ENCODE measurements around the gene PTPN4.
A peak's percentile ranks its signal among the peaks of the same experiment; 100 is the strongest.
"Not testable (repeated sequence)": the region's sequence is repeated elsewhere in the genome, so short reads cannot be mapped to it uniquely, and the experiment has no call there.

Gene PTPN4

DNA sequence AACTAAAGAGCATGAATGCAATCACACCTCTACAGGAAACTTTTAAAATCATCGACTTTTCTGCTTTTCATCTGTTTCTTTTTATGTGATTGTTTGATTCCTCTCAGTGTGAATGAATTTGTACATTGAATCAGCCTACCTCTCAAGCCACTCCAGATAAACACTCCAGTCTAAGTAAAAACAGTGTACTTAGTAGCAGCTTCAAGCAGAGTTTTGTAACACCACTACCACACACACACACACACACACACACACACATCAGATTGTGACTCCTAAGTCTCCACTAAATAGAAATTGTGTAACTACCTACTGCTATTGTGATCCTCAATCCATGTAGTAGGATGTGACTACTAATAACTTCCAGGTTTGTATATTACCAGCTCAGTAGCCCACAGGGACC, 187.8 kb downstream of the PTPN4 start:
- no peak for DNase-seq (ENCODE audit: low read depth)

DNA sequence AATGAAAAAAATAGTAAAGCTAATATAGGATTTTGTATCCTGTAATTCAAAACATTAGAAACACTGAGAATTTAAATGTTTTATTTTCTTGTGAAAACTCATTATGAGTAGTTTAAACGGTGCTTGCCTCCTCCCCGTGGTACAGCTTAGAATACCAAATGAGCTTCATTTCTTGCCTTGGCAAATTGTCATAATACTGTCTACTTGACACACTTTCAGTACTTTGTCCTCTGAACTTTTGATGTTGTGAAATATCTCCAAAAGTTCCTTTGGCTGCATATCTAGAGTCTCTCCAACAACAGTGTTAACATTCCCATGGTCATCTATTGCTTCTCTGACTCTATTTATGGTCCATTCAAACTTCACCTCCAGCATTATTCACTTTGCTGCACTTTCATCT, 191.2 kb downstream of the PTPN4 start:
- no peak for DNase-seq (ENCODE audit: low read depth)

DNA sequence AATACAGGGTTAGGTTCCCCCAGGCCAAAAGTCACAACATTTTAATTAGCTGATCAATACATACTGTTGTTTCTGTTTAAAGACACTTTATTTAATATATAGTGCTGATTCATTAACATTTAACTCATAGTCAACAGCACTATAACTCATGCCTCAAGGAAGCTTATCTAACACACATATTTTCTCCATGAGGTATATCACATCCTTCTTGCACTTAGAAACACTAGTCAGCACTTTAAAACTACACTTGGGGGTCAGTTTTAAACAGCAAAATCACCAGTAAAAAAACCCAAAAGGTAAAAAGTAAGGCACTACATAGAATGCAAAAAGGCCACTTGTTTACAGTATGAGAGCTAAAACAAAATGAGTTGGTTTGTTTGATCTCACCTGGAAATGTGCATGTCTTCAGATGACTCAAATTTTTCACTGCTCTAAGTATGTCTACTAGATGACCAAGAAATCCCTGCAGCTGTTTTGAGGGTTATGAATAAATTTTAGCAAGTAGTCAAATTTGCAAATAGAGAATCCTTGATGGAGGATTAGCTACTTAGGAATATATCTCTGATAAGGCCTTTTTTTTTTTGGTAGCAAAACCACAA, 199.0 kb downstream of the PTPN4 start:
- DNase-seq (ENCODE audit: low read depth) = no peak

DNA sequence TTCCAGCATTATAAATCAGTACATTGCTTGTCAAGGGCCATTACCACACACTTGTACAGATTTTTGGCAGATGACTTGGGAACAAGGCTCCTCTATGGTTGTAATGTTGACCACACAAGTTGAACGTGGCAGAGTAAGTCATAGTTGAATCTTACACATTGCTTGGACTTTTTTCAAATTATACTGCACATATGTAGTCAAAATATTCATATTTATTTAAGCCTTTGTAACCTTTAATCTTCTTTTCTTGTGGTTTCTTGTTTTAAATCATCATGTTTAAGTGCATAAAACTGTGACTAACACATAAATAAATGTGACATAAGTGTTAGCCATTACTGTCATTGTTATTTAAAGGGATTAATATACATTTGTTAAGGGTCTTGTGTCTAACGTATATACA, 201.1 kb downstream of the PTPN4 start:
- no peak for DNase-seq (ENCODE audit: low read depth)

DNA sequence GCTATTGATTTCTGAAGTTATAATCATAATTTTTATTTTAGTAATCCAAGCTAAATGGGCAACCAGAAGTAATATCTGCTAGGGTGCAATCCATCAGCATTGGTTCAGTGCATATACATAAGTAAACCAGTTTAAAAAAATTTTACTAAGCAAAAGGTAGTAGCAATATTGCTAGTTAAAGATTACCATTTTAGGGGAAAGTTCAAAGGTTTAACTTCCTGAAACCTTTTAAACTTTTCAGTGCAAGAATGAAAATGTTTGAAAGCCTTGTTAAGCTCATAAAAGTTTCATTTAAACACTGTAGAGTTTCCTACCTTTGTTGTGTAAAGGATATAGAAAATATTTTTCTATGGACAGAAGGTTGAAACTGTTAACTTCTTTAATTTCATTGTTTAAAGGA, 222.2 kb downstream of the PTPN4 start:
- no peak for DNase-seq (ENCODE audit: low read depth)

DNA sequence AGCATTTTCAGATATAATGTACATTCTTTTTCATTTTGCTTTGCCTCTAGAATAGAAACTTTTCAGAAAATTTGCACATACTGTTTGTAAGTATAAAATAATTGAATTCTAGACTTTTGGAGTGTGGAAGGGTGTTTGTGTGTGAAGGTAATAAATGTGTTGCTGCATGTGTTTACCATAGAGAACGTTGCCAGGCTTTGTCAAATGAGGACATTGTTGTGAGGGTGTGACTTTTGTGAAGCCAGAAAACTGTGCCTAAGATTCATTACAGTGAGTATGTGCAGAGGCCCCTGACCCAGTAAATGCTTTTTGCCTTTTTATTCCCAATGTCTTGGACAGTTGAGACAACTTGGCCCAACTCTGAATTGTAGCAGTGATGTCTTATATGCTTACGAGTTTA, 222.8 kb downstream of the PTPN4 start:
- DNase-seq (ENCODE audit: low read depth) = no peak

DNA sequence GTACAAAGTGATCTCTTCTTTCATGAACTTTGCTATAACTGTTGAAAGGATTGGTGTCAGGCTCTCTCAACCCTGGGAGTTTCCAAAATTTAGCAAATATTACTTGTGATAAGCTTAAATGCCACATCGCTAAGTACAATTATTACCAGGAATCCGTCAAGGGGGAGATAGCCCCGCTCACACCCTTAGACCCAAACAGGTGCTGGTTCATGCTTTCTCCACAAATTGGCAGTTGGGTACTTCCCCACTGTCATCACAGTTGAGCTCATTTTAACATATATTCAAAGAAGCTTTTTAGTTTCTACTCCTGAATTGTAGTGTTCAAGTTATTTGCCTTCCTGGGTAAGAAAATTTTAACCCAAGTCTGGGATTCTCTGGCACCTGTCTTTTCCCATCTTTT, 223.4 kb downstream of the PTPN4 start:
- DNase-seq (ENCODE audit: low read depth) = no peak

DNA sequence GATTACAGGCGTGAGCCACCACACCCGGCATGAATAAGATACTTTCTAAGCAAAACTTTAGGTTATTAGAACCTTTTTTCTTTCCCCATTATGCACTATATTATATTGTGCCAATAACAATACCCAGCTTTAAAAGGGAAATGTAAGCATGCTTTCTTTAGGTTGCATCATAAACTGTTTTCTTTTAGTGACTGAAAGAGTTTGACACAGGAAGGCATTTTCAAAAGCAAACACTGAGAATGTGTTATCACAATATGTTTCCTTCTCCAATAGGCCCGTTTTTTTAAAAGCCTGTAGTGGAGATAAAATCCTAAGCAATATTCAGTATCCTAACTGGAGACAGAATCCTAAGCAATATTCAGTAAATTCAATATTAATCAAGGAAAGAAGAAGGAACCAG, 236.4 kb downstream of the PTPN4 start:
- DNase-seq (ENCODE audit: low read depth) = peak; percentile 38

DNA sequence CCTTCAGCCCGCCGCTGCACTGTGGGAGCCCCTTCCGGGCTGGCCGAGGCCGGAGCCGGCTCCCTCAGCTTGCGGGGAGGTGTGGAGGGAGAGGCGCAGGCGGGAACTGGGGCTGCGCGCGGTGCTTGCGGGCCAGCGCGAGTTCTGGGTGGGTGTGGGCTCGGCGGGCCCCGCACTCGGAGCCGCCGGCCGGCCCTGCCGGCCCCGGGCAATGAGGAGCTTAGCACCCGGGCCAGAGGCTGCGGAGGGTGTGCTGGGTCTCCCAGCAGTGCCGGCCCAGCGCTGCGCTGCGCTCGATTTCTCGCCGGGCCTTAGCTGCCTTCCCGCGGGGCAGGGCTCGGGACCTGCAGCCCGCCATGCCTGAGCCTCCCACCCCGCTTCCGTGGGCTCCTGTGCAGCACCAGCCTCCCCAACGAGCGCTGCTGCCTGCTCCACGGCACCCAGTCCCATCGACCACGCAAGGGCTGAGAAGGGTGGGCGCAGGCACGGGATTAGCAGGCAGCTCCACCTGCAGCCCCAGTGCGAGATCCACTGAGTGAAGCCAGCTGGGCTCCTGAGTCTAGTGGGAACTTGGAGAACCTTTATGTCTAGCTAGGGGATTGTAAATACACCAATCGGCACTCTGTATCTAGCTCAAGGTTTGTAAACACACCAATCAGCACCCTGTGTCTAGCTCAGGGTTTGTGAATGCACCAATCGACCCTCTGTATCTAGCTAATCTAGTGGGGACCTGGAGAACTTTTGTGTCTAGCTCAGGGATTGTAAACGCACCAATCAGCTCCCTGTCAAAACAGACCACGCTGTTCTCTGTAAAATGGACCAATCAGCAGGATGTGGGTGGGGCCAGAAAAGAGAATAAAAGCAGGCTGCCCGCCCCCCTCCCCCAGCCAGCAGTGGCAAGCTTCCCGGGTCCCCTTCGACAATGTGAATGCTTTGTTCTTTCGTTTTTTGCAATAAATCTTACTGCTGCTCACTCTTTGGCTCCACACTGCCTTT, 237.5 kb downstream of the PTPN4 start:
- DNase-seq (ENCODE audit: low read depth) = not testable (repeated sequence)

DNA sequence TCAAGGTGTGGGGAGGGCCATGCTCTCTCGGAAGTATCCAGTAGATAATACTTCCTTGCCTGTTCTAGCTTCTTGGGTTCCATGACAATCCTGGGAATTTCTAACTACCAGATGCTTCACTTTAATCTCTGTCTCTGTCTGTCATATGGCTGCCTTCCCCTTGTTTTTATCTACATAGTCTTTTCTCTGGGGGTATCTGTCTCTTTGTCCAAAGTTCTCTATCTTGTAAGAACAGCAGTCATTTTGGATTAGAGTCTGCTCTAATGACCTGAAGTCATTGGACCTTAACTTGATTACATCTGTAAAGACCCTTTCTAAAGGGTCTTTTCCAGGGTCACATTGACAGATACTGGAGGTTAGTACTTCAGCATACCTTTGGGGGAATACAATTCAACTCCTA, 241.7 kb downstream of the PTPN4 start:
- no peak for DNase-seq (ENCODE audit: low read depth)

DNA sequence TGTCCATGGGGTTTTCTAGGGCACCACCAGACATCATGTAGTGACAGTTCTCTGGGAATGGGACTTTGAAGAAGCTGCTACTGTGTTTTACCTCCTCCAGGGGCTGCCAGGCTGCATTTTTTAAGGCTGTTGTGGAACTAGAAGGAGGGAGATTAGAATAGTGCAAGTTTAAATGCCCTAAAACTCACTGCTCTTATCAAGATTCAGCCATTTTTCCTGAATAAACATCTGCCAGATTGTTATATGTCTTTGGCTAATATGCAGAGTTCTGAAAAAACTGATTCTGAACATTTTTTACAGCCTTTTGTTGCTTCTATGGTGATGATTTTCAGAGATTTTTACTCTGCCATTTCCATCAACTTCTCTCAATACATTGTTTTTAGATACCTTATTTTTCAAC, 244.5 kb downstream of the PTPN4 start:
- DNase-seq (ENCODE audit: low read depth) = no peak

DNA sequence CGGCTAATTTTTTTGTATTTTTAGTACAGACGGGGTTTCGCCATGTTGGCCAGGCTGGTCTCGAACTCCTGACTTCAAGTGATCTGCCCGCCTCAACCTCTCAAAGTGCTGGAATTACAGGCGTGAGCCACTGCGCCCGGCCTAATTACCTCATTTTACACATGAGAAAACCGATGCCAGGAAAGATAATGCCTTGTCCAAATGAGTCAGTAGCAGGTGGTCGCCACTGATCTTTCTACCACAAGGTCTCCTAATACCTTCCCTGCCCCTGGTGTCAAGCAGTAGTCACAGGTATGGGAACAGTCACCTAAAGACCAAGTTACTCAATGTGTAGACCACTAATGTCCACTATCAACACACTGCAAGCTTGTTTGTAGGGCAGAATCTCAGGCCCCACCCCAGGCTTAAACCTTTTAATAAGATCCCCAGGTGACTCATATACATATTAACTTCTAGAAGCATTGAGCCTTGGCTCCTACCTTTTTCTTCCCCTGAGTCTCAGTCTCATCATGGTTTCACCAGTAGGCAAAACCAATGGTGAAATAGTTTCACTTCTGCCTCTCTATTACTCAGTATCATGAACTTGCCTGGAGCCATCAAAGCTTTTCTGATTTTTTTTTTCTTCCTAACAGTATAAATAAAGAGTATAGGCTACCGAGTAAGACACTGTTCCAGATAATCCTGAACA, 246.3 kb downstream of the PTPN4 start:
- DNase-seq (ENCODE audit: low read depth) = no peak

DNA sequence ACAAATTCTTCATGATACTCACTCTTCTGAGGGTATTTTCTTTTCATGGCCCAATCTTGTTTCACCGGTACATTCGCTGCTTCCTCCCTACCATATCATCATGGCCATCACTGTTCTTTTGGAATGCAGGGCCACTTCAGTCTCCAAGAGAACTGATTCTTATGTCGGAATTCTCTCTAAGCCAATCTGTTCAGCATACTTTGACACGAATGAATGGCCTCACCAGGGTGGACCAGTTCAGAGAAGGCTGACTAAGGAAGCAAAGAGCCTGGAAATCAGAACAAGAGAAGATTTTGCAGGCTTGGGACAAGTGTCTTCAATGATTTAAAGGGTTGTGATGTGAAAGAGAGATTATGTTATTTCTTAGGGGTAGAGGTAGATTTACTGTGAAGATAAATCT, 248.1 kb downstream of the PTPN4 start:
- no peak for DNase-seq (ENCODE audit: low read depth)

DNA sequence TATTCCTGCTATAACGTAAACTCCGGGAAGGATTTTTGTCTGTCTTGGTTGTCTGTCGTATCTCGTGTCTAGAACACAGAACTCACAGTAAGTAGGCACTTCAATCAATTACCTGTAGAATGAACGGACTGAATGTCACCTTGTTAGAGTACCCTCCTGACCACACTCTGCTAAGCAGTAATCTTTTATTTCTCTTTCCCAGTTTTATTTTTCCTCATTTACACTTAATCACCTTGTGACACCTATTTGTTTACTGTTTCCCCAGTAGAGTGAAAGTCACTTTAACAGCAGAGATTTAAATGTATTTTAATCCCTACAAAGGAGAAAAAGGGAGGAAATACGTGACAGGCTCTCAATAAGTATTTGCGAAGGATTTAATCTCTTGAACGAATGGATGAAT, 252.6 kb downstream of the PTPN4 start:
- DNase-seq (ENCODE audit: low read depth) = no peak

DNA sequence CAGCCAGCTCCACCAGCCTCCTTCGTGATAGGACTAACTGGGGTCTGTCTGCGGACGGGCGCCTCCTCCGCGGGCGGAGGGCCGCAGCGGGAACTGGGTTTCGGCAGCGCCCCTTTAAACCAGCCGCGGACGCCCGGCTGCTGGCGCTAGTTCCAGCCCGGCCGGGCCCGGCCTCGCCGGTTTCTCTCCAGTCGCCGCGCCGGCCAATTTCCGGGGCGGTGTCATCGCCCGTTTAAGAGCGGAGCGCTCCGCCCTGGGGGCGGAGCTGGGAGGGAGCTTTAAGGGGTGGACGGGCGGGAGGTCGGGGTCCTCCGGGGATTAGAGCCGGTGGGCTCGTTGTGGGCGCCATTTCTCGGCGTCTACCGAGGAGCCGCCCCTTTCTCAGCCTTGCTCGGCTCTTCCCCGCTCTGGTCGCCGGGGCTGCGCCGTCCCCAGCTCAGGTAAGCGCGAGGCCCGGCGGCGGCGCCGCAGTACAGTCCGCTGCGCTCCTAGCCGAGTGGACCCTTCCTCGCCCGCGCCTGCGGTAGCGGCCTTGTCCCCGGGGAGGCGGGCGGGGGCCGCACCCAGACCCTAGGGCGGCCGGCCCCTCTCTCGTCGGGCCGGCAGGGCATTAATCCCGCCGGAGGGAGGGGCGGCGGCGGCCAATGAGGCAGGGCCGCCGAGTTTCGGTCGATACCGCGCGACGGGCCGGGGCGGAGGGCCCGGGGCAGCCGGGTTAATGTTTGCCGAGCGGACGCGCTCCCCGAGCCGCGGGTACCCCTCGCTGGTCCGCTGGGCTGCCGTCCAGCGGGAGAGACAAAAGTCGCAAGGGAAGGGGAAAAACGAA, 253.3 kb downstream of the PTPN4 start, which contains the start of gene EPB41L5:
Gene EPB41L5, plus strand, starts transcription at position 307 of the 826 bp plus-strand sequence. CDS start 6,008 bp downstream, outside the sequence.
- peak; percentile 83 for DNase-seq (ENCODE audit: low read depth)

DNA sequence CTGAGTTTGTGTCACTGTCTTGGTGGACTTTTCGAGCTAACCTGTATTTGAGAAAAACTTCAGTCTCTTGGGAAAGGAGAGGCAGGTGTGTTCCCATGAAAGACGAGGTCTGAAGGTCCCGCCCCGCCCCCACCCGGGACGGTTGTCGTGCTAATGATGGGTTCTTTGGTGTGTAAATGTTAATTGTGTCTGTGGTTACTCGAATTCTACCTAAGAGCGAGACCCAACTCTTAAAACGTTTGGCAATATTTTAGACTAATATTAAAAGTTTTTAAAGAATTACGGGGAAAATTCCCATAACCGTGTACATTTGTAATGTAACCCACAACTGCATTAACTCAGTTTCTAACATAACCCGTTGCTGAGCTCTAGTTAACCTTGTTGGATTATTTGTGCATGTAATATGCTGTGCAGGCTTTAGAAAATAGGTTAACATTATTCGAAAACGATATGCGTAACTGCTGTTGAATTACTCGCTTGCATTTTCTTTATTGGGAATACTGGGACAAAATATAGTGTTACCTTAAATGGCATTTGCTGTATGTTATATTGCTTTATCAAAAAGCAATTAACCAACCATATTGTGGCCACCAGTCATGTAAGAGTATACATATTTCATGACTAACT, 254.0 kb downstream of the PTPN4 start:
- no peak for DNase-seq (ENCODE audit: low read depth)

DNA sequence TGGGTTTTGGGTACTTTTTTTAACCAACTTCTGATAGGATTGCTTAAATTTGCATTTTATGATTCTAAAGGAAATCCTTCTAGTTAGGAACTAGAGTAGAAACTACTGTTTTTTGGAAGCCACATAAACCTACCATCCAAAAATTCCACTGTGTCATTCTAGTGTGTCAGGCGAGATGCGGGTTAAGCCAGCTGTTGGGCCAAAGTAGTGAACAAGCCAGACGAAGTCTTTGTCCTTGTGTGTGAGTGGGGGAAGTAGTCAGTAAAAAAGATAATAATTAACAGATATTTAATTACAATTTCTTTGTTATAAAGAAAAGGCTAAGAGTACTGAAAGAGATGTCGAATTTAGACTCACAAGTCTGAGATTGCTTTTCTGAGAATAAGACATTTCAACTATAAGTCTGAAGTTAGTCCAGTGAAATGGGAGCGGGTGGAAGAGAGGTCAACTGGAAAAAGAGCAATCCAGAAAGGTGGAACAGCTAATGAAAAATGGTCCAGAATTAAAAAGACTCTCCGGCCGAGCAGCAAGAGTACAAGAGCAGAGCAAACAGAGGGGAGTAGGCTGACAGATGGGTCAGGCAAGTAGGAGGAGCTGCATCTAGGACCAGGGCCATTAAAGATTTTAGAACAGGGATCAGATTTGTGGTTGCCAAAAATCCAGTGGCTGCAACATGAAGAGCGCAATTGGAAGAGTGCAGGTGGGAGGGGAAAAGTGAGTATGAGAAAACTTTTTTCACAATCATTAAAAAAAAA, 254.7 kb downstream of the PTPN4 start:
- DNase-seq (ENCODE audit: low read depth) = no peak

DNA sequence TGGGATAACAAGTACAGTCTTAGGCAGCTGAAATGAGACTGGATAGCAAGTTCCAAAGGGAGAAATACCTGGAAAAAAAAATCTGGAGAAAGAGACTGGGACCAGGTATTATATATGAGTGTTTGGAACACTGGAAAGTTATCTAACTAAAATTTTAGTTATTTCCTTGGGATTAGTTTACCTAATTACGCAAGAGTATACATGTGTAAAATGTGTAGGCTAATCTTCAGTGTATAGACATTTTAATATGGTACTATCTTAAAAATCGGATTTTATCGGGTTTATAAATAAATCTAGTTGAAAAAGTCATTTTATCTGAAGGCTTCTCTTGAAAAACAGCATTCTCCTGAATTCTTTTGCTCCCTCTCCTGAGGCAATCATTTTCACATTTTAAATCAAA, 257.1 kb downstream of the PTPN4 start:
- no peak for DNase-seq (ENCODE audit: low read depth)

DNA sequence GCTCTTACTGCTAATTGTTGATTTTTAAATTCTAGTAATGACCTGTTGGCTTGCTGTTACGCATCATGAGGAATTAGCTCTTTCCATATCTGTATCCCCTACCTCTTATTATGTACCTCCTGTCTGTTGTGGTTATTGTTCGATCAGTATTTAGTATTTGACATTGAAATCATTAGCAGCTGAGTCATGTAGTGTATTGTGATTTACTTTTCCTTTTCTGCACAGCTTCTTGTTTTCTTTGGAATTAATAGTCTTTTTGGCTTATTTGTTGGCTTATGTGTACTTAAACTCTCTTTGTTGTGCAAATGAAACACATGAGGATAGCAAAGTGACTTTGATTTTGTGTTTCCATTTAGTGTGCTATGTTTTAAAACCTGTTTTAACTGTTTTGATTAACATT, 257.5 kb downstream of the PTPN4 start:
- no peak for DNase-seq (ENCODE audit: low read depth)

DNA sequence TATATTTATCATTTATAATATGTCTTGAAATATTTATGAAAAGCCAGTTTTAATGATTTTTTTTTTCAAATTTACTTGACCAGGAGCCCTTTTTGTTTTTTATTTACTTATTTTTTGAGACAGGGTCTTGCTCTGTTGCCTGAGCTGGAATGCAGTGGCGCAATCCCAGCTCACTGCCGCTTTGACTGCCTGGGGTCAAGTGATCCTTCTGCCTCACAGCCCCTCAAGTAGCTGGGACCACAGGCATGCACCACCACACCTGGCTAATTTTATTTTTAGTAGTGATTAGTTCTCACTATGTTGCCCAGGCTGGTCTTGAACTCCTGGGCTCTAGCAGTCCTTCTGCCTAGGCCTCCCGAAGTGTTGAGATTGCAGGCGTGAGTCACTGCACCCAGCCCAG, 258.8 kb downstream of the PTPN4 start:
- no peak for DNase-seq (ENCODE audit: low read depth)

DNA sequence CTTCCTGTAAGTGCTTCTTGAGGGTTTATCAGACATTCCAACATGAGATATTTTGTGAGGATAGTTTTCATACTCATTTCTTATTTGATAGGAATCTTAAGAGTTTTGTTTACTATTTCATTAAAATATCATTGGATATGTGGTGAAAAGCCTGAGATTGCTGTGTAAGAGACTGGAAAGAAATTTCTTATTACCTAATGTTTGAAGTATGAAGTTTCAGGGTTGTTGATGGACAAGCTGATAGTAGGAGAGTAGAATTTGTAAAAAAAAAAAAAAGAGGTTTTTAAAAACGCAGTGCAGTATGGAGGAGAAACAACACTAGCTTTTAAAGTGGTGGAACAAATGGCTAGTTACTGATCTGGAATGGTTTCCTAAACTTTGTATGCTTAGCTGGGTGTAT, 260.8 kb downstream of the PTPN4 start:
- DNase-seq (ENCODE audit: low read depth) = no peak
